Kidney (tissue), 14 donors: Measurements from ENCODE around the gene ATG12. TPM values are rescaled to one million over a fixed set of nuclear protein-coding genes. Genes with fewer than 3 reads are reported as not detected.
"Not testable (repeated sequence)": the region's sequence is repeated elsewhere in the genome, so short reads cannot be mapped to it uniquely, and the experiment has no call there.

Experiments used
- DNase-seq, 5 donors: peaks; one replicate each; pipeline ENCODE4 v3.0.0-alpha.2; 2013 to 2020
- FAIRE-seq: peaks from 2 replicates; lab custom pipeline; 2012; peaks lifted over from hg19 to GRCh38; lab: Jason Lieb, UNC
- H3K27ac ChIP-seq, 2 donors: one replicate each; pipeline ENCODE4 v1.7.0; 2013; ENCODE audit warnings: low read depth in 2 of 2, low read length in 2 of 2, inconsistent platforms in 1 of 2
- H3K27me3 ChIP-seq: one replicate; pipeline ENCODE4 v1.7.1; 2013; ENCODE audit warnings: low read length, inconsistent platforms; ENCODE audit not compliant: control insufficient read depth, insufficient read depth
- H3K36me3 ChIP-seq, 3 donors: one replicate each; pipeline versions ENCODE4 v1.7.0 to v1.7.1; 2013; ENCODE audit warnings: low read length in 3 of 3, control low read depth in 1 of 3, inconsistent platforms in 1 of 3; ENCODE audit not compliant: insufficient read depth in 3 of 3, control insufficient read depth in 2 of 3
- H3K4me1 ChIP-seq, 3 donors: one replicate each; pipeline versions ENCODE4 v1.7.0 to v1.7.1; 2013; ENCODE audit warnings: low read length in 3 of 3, inconsistent platforms in 1 of 3, low read depth in 1 of 3; ENCODE audit not compliant: control insufficient read depth in 2 of 3, insufficient read depth in 2 of 3
- H3K4me3 ChIP-seq, 3 donors: one replicate each; pipeline versions ENCODE4 v1.7.0 to v1.8.1; 2013; ENCODE audit warnings: low read length in 3 of 3, control low read depth in 1 of 3, inconsistent platforms in 1 of 3
- H3K9ac ChIP-seq, 3 donors: one replicate each; pipeline versions ENCODE4 v1.7.0 to v1.7.1; 2013; ENCODE audit warnings: low read length in 3 of 3, control low read depth in 1 of 3, inconsistent platforms in 1 of 3
- H3K9me3 ChIP-seq, 3 donors: one replicate each; pipeline versions ENCODE4 v1.7.0 to v1.7.1; 2013; ENCODE audit warnings: low read length in 3 of 3, control low read depth in 1 of 3, inconsistent platforms in 1 of 3; ENCODE audit not compliant: control insufficient read depth in 2 of 3, insufficient read depth in 1 of 3
- intact Hi-C: fragments of 100-400 bp; cut with DNase I; formaldehyde crosslinking; loops from one replicate; pipeline ENCODE4 v1.11.1; 2022
- polyA plus RNA-seq: library from polyadenylated mRNA; stranded (reverse); fragments of 350-450 nt; fragmentation: Illumina TruSeq; extraction: RNeasy Lipid Tissue Mini Kit (QIAGEN cat#74804); gene quantifications from one replicate; pipeline ENCODE4 v1.2.3, GENCODE V29; 2014; ENCODE audit warnings: low read depth, low replicate concordance; ENCODE audit not compliant: insufficient read depth
- total RNA-seq: library from RNA; stranded (reverse); fragmentation: NEBNext Ultra II Directional; extraction: Animal tissue kit (Norgen Biotek cat#: 25700); gene quantifications from one replicate; pipeline ENCODE4 v1.2.1, GENCODE V29; 2021
- TF ChIP-seq, protein P1 (sequence below): IDR thresholded peaks from 3 replicates; pipeline ENCODE4 v1.5.1; 2012; ENCODE audit warnings: mild to moderate bottlenecking, moderate library complexity, borderline replicate concordance; ENCODE audit not compliant: insufficient read depth; ENCODE audit errors: extremely low read depth
- donor health status: control.
- donor health status: control.
- donor health status: control.
- donor health status: control.
- donor health status: control.
- donor health status: DM: yes; HTN: yes; CAD: no.
- donor health status: Normal renal cell carcinoma (clear cell type).

The ATG12 gene
- total and polyA plus RNA-seq, 2 donors from 2014 or later = 26.3 to 30.1 TPM

GRCh38 chr5:115809946-115810345, 31.4 kb downstream of the ATG12 start:
- FAIRE-seq = no peak
- H3K27me3 ChIP-seq = no peaks in the 10 kb centered on the region
- intact Hi-C loops = no loop called here

DNA sequence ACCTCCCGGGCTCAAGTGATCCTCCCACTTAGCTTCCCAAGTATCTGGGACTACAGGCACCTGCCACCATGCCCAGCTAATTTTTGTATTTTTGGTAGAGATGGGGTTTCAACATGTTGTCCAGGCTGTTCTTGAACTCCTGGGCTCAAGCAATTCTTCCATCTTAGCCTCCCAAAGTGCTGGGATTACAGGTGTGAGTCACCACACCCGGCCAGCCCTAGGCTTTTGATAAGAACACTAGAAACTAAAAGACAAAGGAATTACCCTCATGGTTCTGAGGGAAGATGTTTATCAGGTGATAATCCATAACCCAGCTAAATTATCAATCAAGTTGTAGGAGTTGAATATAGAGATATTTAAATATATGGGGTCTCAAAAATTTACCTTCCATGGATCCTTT, 33.3 kb downstream of the ATG12 start:
- FAIRE-seq, H3K4me3 ChIP-seq, H3K27me3 ChIP-seq, H3K4me1 ChIP-seq, H3K36me3 ChIP-seq, intact Hi-C loops, DNase-seq, H3K9ac ChIP-seq, H3K9me3 ChIP-seq, H3K27ac ChIP-seq: not testable (repeated sequence)

More at GRCh38 chr5:115809946-115810345, 31.4 kb downstream of the ATG12 start:
- Histone ChIP-seq H3K9me3 (no peaks in the 10 kb centered on the region), H3K4me3 (no peak overlapping the region), H3K4me1 (no peaks in the 10 kb centered on the region), H3K9ac (no peak overlapping the region), H3K27ac (no peak overlapping the region), H3K36me3 (peaks cover 0 to 2% (median 0%) of the 10 kb centered on the region in 3 donors)
- no peak for DNase-seq
- TF ChIP-seq, protein P1, sequence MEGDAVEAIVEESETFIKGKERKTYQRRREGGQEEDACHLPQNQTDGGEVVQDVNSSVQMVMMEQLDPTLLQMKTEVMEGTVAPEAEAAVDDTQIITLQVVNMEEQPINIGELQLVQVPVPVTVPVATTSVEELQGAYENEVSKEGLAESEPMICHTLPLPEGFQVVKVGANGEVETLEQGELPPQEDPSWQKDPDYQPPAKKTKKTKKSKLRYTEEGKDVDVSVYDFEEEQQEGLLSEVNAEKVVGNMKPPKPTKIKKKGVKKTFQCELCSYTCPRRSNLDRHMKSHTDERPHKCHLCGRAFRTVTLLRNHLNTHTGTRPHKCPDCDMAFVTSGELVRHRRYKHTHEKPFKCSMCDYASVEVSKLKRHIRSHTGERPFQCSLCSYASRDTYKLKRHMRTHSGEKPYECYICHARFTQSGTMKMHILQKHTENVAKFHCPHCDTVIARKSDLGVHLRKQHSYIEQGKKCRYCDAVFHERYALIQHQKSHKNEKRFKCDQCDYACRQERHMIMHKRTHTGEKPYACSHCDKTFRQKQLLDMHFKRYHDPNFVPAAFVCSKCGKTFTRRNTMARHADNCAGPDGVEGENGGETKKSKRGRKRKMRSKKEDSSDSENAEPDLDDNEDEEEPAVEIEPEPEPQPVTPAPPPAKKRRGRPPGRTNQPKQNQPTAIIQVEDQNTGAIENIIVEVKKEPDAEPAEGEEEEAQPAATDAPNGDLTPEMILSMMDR = no peak

GRCh38 chr5:115807654-115808052, 33.7 kb downstream of the ATG12 start:
- no peaks in the 10 kb centered on the region for H3K9me3 ChIP-seq
- no peak overlapping the region for H3K4me3 ChIP-seq
- TF ChIP-seq, protein P1 = no peak
- DNase-seq (no peak), FAIRE-seq (no peak)
- no peaks in the 10 kb centered on the region for H3K27me3 ChIP-seq
- H3K9ac ChIP-seq = no peak overlapping the region
- no peaks in the 10 kb centered on the region for H3K4me1 ChIP-seq
- no peak overlapping the region for H3K27ac ChIP-seq
- H3K36me3 ChIP-seq = peaks cover 0 to 2% (median 0%) of the 10 kb centered on the region in 3 donors
- intact Hi-C loops = no loop called here

GRCh38 chr5:115806986-115807653, 34.2 kb downstream of the ATG12 start:
- H3K9ac ChIP-seq = no peak overlapping the region
- TF ChIP-seq, protein P1 = no peak
- no peak for FAIRE-seq
- intact Hi-C loops = no loop called here
- no peaks in the 10 kb centered on the region for H3K9me3 ChIP-seq
- H3K27ac ChIP-seq = no peak overlapping the region
- H3K4me1 ChIP-seq = no peaks in the 10 kb centered on the region
- no peak overlapping the region for H3K4me3 ChIP-seq
- DNase-seq = no peak
- H3K36me3 ChIP-seq = peaks cover 0 to 2% (median 0%) of the 10 kb centered on the region in 3 donors
- no peaks in the 10 kb centered on the region for H3K27me3 ChIP-seq
